IMR-90 (cell line): ENCODE data around the gene ARHGEF7.

Source experiments
- MAFK ChIP-seq: IDR thresholded peaks from 2 replicates; pipeline ENCODE4 v1.6.1; 2012; ENCODE audit warnings: low read depth, low read length, improper control_type of control experiment
- TF ChIP-seq, protein P1 (sequence below): conservative IDR thresholded peaks from 2 replicates; pipeline ENCODE4 v1.5.1; 2012; ENCODE audit warnings: mild to moderate bottlenecking, low read depth, low read length, improper control_type of control experiment

DNA sequence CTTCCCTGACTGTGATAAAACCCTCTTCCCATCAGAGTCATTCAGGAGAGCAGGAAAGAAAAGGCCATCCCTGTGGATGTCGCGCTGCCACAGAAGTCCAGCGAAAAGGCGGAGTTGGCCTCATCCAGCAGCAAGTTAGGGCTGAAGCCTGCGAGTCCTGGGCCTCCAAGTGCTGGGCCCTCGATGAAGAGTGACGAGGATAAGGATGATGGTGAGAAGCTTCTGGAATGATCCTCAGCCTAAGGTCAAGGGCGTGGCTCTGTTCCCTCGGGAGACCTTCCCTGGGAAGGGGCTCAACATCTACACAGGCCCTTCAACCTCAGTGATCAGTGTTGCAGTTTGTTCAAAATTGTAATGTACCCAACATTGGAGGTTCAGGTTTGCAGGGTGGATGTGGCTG lies 227.6 kb downstream of the ARHGEF7 start:
- no peak for TF ChIP-seq MAFK
- TF ChIP-seq, protein P1, sequence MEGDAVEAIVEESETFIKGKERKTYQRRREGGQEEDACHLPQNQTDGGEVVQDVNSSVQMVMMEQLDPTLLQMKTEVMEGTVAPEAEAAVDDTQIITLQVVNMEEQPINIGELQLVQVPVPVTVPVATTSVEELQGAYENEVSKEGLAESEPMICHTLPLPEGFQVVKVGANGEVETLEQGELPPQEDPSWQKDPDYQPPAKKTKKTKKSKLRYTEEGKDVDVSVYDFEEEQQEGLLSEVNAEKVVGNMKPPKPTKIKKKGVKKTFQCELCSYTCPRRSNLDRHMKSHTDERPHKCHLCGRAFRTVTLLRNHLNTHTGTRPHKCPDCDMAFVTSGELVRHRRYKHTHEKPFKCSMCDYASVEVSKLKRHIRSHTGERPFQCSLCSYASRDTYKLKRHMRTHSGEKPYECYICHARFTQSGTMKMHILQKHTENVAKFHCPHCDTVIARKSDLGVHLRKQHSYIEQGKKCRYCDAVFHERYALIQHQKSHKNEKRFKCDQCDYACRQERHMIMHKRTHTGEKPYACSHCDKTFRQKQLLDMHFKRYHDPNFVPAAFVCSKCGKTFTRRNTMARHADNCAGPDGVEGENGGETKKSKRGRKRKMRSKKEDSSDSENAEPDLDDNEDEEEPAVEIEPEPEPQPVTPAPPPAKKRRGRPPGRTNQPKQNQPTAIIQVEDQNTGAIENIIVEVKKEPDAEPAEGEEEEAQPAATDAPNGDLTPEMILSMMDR: no peak
